HG03045 (cell line): Measurements from ENCODE around the gene ZNF428.
"Not testable (repeated sequence)": the region's sequence is repeated elsewhere in the genome, so short reads cannot be mapped to it uniquely, and the experiment has no call there.

ENCODE experiments used
- ATAC-seq: cut with Tn5 transposase; IDR thresholded peaks from one replicate; pipeline ENCODE4 v1.9.1; 2021; ENCODE audit warnings: mild to moderate bottlenecking, moderate library complexity; ENCODE audit not compliant: unreplicated experiment

Gene ZNF428

GRCh38 chr19:43620061-43621001, 902 bp upstream of the ZNF428 start:
- ATAC-seq = no peak

GRCh38 chr19:43618921-43619261, 538 bp downstream of the ZNF428 start:
- peak; percentile 8 for ATAC-seq

GRCh38 chr19:43616954-43617353, 2.5 kb downstream of the ZNF428 start:
- no peak for ATAC-seq

GRCh38 chr19:43616306-43616705, 3.1 kb downstream of the ZNF428 start:
- ATAC-seq = no peak

GRCh38 chr19:43612374-43612773, 7.1 kb downstream of the ZNF428 start:
- no peak for ATAC-seq

GRCh38 chr19:43611788-43612187, 7.6 kb downstream of the ZNF428 start, which contains the start of gene SRRM5:
SRRM5 (plus strand) TSS chr19:43612088; CDS start chr19:43612122, 34 bp downstream.
- ATAC-seq = no peak

GRCh38 chr19:43610493-43610892, 8.9 kb downstream of the ZNF428 start:
- ATAC-seq = no peak

- no peak for ATAC-seq
Observed at GRCh38 chr19:43609872-43610271, 9.6 kb downstream of the ZNF428 start.

GRCh38 chr19:43607238-43608205, 11.9 kb downstream of the ZNF428 start:
- no peak for ATAC-seq

- ATAC-seq = no peak
Observed at GRCh38 chr19:43606569-43607229, 12.7 kb downstream of the ZNF428 start.

- ATAC-seq = no peak
Observed at GRCh38 chr19:43605875-43606568, 13.4 kb downstream of the ZNF428 start.

- not testable (repeated sequence) for ATAC-seq
Observed at GRCh38 chr19:43600326-43600725, 19.1 kb downstream of the ZNF428 start.

GRCh38 chr19:43599635-43600295, 19.7 kb downstream of the ZNF428 start:
- ATAC-seq = no peak

- ATAC-seq = no peak
Observed at GRCh38 chr19:43598445-43599240, 20.8 kb downstream of the ZNF428 start.

- ATAC-seq = no peak
Observed at GRCh38 chr19:43597876-43598275, 21.6 kb downstream of the ZNF428 start.

GRCh38 chr19:43596842-43597461, 22.5 kb downstream of the ZNF428 start:
- no peak for ATAC-seq

GRCh38 chr19:43595999-43596841, 23.2 kb downstream of the ZNF428 start, which contains the start of the genes IRGQ and ZNF576:
IRGQ (minus strand) TSS chr19:43596134; CDS start chr19:43595338, 796 bp downstream.
ZNF576 (plus strand) TSS chr19:43596595; CDS start chr19:43597109, 514 bp downstream.
- ATAC-seq = peak; percentile 79
